Measurements from ENCODE around the gene JAK2.

Gene JAK2

DNA sequence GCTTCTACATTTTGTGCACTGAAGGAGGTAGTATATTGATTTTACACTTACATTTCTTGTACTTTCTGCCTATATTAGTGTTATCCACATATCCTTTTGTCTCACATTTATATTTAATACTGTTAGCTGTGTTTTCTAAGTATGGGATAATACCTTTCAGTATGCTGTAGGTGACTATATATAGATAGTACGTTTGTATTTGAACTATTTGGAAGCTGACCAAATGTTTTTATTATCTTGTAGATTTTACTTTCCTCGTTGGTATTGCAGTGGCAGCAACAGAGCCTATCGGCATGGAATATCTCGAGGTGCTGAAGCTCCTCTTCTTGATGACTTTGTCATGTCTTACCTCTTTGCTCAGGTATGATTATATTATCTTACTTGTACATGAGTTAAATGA, 59.1 kb downstream of the JAK2 start:
- Histone ChIP-seq H3K4me3 (ENCODE audit: low read length, poor library complexity, severe bottlenecking) (no peak overlapping the region), H3K4me2 (ENCODE audit: low read depth, low read length, poor library complexity, severe bottlenecking) (no peak overlapping the region), H3K36me3 (ENCODE audit: insufficient read depth, low read length) (peaks cover 22% of the 10 kb centered on the region; the same call in 1 of the 2 replicates), H3K9ac (ENCODE audit: low read depth, low read length, poor library complexity, severe bottlenecking) (no peak overlapping the region), H3F3A (ENCODE audit: low read depth) (no peaks in the 10 kb centered on the region), H3K9me2 (replicated peaks; ENCODE audit: low read depth, low read length) (no peaks in the 10 kb centered on the region), H3K27me3 (ENCODE audit: insufficient read depth, low read length, poor library complexity, severe bottlenecking) (no peaks in the 10 kb centered on the region), H3K9me3 (ENCODE audit: insufficient read depth, low read depth, low read length) (no peaks in the 10 kb centered on the region; the same call in 1 of the 2 replicates), H3K4me1 (ENCODE audit: insufficient read depth, low read length, poor library complexity, severe bottlenecking) (peaks cover 8% of the 10 kb centered on the region), H4K20me1 (ENCODE audit: insufficient read depth, low read length, poor library complexity, severe bottlenecking) (no peaks in the 10 kb centered on the region), H3K79me2 (ENCODE audit: insufficient read depth, low read length) (no peaks in the 10 kb centered on the region), H2AFZ (ENCODE audit: low read length) (no peak overlapping the region)
- TF ChIP-seq, protein P1, sequence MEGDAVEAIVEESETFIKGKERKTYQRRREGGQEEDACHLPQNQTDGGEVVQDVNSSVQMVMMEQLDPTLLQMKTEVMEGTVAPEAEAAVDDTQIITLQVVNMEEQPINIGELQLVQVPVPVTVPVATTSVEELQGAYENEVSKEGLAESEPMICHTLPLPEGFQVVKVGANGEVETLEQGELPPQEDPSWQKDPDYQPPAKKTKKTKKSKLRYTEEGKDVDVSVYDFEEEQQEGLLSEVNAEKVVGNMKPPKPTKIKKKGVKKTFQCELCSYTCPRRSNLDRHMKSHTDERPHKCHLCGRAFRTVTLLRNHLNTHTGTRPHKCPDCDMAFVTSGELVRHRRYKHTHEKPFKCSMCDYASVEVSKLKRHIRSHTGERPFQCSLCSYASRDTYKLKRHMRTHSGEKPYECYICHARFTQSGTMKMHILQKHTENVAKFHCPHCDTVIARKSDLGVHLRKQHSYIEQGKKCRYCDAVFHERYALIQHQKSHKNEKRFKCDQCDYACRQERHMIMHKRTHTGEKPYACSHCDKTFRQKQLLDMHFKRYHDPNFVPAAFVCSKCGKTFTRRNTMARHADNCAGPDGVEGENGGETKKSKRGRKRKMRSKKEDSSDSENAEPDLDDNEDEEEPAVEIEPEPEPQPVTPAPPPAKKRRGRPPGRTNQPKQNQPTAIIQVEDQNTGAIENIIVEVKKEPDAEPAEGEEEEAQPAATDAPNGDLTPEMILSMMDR (conservative IDR thresholded peaks at IDR 0.05; ENCODE audit: low read length) = no peak
- no peak for TF ChIP-seq EZH2phosphoT487 (IDR thresholded peaks at IDR 0.05; ENCODE audit: borderline replicate concordance)

DNA sequence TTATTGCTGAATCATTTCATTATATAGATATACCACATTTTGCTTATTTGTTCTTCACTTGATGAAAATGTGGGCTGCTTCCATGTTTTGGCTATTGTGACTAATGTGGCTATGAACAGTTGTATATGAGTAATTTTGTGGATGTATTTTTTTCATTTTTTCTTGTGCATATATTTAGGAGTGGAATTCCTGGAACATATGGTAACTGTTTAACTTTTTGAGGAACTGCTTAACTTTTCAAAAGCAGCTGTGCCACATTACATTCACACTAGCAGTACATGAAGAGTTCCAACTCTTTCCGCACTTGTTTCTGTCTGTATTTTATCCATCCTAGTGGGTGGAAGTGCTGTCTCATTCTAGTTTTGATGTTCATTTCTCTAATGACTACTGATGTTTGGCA, 67.8 kb downstream of the JAK2 start:
- Histone ChIP-seq H3K4me2 (ENCODE audit: low read depth, low read length, poor library complexity, severe bottlenecking) (no peak overlapping the region), H2AFZ (ENCODE audit: low read length) (no peak overlapping the region), H3K4me3 (ENCODE audit: low read length, poor library complexity, severe bottlenecking) (no peak overlapping the region), H3F3A (ENCODE audit: low read depth) (no peaks in the 10 kb centered on the region), H3K9me2 (replicated peaks; ENCODE audit: low read depth, low read length) (no peaks in the 10 kb centered on the region), H3K9me3 (ENCODE audit: insufficient read depth, low read depth, low read length) (no peaks in the 10 kb centered on the region), H3K27me3 (ENCODE audit: insufficient read depth, low read length, poor library complexity, severe bottlenecking) (no peaks in the 10 kb centered on the region), H3K9ac (ENCODE audit: low read depth, low read length, poor library complexity, severe bottlenecking) (no peak overlapping the region), H3K36me3 (ENCODE audit: insufficient read depth, low read length) (peaks cover 8% of the 10 kb centered on the region), H4K20me1 (ENCODE audit: insufficient read depth, low read length, poor library complexity, severe bottlenecking) (no peaks in the 10 kb centered on the region), H3K79me2 (ENCODE audit: insufficient read depth, low read length) (no peaks in the 10 kb centered on the region), H3K4me1 (ENCODE audit: insufficient read depth, low read length, poor library complexity, severe bottlenecking) (no peaks in the 10 kb centered on the region)
- TF ChIP-seq EZH2phosphoT487 (IDR thresholded peaks at IDR 0.05; ENCODE audit: borderline replicate concordance) = no peak
- TF ChIP-seq, protein P1 (conservative IDR thresholded peaks at IDR 0.05; ENCODE audit: low read length) = no peak

DNA sequence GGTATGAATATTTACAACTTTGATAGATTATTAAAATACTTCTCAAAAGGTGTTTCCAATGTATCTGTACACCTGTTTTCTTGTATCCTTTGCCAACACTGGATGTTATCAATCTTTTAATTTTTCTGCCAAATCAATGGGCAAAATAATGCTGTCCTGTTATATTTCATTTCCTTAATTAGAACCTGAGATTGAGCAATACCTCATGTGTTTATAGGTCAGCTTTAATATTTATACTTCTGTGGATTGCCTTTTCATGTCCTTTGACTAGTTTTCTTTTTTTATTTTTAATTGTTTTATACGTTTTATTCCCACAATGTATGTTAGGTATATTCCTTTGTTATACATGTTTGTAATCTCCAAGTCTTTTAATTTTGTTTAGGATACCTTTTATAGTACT, 77.6 kb downstream of the JAK2 start:
- Histone ChIP-seq H3K9me3 (ENCODE audit: insufficient read depth, low read depth, low read length) (no peaks in the 10 kb centered on the region), H3K4me1 (ENCODE audit: insufficient read depth, low read length, poor library complexity, severe bottlenecking) (no peaks in the 10 kb centered on the region), H3K4me3 (ENCODE audit: low read length, poor library complexity, severe bottlenecking) (no peak overlapping the region), H4K20me1 (ENCODE audit: insufficient read depth, low read length, poor library complexity, severe bottlenecking) (no peaks in the 10 kb centered on the region), H3K9ac (ENCODE audit: low read depth, low read length, poor library complexity, severe bottlenecking) (no peak overlapping the region), H3K4me2 (ENCODE audit: low read depth, low read length, poor library complexity, severe bottlenecking) (no peak overlapping the region), H2AFZ (ENCODE audit: low read length) (no peak overlapping the region), H3F3A (ENCODE audit: low read depth) (no peaks in the 10 kb centered on the region), H3K36me3 (ENCODE audit: insufficient read depth, low read length) (no peaks in the 10 kb centered on the region), H3K79me2 (ENCODE audit: insufficient read depth, low read length) (no peaks in the 10 kb centered on the region), H3K9me2 (replicated peaks; ENCODE audit: low read depth, low read length) (no peaks in the 10 kb centered on the region), H3K27me3 (ENCODE audit: insufficient read depth, low read length, poor library complexity, severe bottlenecking) (no peaks in the 10 kb centered on the region)
- no peak for TF ChIP-seq EZH2phosphoT487 (IDR thresholded peaks at IDR 0.05; ENCODE audit: borderline replicate concordance)
- TF ChIP-seq, protein P1 (conservative IDR thresholded peaks at IDR 0.05; ENCODE audit: low read length) = no peak

All from Loucy (cell line).